ENCODE measurements around the gene GULP1. TPM values are rescaled to one million over a fixed set of nuclear protein-coding genes. Genes with fewer than 3 reads are reported as not detected.

GULP1 gene, protein sequence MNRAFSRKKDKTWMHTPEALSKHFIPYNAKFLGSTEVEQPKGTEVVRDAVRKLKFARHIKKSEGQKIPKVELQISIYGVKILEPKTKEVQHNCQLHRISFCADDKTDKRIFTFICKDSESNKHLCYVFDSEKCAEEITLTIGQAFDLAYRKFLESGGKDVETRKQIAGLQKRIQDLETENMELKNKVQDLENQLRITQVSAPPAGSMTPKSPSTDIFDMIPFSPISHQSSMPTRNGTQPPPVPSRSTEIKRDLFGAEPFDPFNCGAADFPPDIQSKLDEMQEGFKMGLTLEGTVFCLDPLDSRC
- 10 to 100 TPM; 15.3 to 26.5 TPM for total RNA-seq
- polyA plus RNA-seq (2013, experiment 1 of 2) = 67.5 TPM
- 65.5 TPM for polyA plus RNA-seq (2013, experiment 2 of 2)
- long read RNA-seq, experiment 1, partial matches to known transcripts = 1 of 7 reads
- long read RNA-seq, experiment 1, other reads (novel, unspliced or antisense) = 5 of 7 reads
- long read RNA-seq, experiment 2, transcript GULP1-206 (12 exons, 1,376 nt) = major isoform, 14 of 28 reads
- long read RNA-seq, experiment 2, partial matches to known transcripts = 2 of 28 reads
- long read RNA-seq, experiment 2, other reads (novel, unspliced or antisense) = 11 of 28 reads
- long read RNA-seq, experiment 3, transcript GULP1-201 (12 exons, 3,347 nt) = minor isoform, 30 of 152 reads
- long read RNA-seq, experiment 3, transcript GULP1-206 (12 exons, 1,376 nt) = major isoform, 43 of 152 reads
- long read RNA-seq, experiment 3, partial matches to known transcripts = 9 of 152 reads
- long read RNA-seq, experiment 3, other reads (novel, unspliced or antisense) = 64 of 152 reads
- long read RNA-seq, experiment 4, transcript GULP1-206 (12 exons, 1,376 nt) = major isoform, 5 of 14 reads
- long read RNA-seq, experiment 4, partial matches to known transcripts = 0 of 14 reads
- long read RNA-seq, experiment 4, other reads (novel, unspliced or antisense) = 4 of 14 reads

DNA sequence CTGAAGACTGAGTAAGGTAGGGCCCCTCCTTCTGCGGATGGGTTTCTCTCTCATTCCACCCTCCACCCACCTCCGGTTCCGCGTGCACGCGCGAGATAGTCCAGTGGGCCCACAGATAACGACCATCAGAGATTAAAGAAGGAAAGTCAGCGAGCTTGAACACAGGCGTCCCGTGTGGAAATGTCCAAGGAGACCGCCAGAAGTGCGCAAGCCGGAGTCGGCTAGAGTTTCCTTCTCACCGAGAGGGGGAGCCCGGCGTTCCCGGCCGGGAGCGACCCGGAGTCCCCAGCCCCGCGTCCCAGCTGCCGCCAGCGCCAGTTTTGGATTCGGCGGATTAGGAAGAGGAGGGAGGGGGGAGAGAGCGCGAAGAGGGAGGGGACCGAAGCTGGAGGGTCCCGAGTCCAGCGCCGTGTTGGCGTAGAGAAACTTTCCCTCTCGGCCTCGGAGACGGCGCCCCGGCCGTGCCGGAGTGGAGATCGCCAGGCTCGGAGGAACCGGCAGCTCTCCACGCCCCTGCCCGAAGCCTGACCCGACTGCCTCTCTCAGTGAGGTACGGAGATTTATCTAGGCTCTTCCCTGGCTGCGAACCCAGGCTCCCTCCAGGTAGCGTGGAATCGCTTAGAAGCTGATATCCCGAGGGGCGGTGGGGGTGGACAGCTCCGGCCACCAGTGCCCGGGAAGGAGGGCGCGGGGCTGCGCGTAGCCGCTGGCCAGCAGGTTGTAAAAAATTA is at the start of gene GULP1:
GULP1 (plus strand) TSS at position 258 of the 731 bp plus-strand sequence. CDS start 185,829 bp downstream, outside the sequence.
- 0% methylated on average over 16 to 61 of the region's 61 CpGs for WGBS, 2 experiments (ENCODE audit: insufficient coverage in 1 of 2, insufficient read length in 1 of 2)
- H3K36me3 Mint-ChIP-seq (ENCODE audit: low read depth) = no peaks in the 10 kb centered on the region
- H3K36me3 ChIP-seq (ENCODE audit: control insufficient read depth, insufficient read depth, low read length) = no peaks in the 10 kb centered on the region
- H3K27me3 ChIP-seq (ENCODE audit: control insufficient read depth, insufficient read depth, low read length, poor library complexity, severe bottlenecking) = peaks cover 46% of the 10 kb centered on the region
- peak within 1 kb of the TSS; percentile 83 for H3K9ac ChIP-seq (ENCODE audit: extremely low read depth, low read length, poor library complexity, severe bottlenecking)
- peak within 1 kb of the TSS; percentile 84 for H3K4me3 ChIP-seq (ENCODE audit: low read length)
- TF ChIP-seq, protein P1, sequence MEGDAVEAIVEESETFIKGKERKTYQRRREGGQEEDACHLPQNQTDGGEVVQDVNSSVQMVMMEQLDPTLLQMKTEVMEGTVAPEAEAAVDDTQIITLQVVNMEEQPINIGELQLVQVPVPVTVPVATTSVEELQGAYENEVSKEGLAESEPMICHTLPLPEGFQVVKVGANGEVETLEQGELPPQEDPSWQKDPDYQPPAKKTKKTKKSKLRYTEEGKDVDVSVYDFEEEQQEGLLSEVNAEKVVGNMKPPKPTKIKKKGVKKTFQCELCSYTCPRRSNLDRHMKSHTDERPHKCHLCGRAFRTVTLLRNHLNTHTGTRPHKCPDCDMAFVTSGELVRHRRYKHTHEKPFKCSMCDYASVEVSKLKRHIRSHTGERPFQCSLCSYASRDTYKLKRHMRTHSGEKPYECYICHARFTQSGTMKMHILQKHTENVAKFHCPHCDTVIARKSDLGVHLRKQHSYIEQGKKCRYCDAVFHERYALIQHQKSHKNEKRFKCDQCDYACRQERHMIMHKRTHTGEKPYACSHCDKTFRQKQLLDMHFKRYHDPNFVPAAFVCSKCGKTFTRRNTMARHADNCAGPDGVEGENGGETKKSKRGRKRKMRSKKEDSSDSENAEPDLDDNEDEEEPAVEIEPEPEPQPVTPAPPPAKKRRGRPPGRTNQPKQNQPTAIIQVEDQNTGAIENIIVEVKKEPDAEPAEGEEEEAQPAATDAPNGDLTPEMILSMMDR (conservative IDR thresholded peaks at IDR 0.05) = peak; percentile 89
- H3K4me3 Mint-ChIP-seq = peak within 1 kb of the TSS; percentile 84
- H3K4me1 Mint-ChIP-seq = peaks cover 24% of the 10 kb centered on the region
- peak within 1 kb of the TSS; percentile 94 for H3K27ac ChIP-seq (ENCODE audit: low read depth, low read length)
- peak within 1 kb of the TSS; percentile 96 for H3K27ac Mint-ChIP-seq
- no peaks in the 10 kb centered on the region for H3K4me1 ChIP-seq (ENCODE audit: control insufficient read depth, insufficient read depth, low read length)
- H3K9me3 Mint-ChIP-seq = no peaks in the 10 kb centered on the region
- peaks cover 5% of the 10 kb centered on the region for H3K9me3 ChIP-seq (ENCODE audit: control insufficient read depth, low read length)
- H3K27me3 Mint-ChIP-seq (ENCODE audit: insufficient read depth) = peaks cover 43% of the 10 kb centered on the region
- DNase-seq = peak; percentile 92

DNA sequence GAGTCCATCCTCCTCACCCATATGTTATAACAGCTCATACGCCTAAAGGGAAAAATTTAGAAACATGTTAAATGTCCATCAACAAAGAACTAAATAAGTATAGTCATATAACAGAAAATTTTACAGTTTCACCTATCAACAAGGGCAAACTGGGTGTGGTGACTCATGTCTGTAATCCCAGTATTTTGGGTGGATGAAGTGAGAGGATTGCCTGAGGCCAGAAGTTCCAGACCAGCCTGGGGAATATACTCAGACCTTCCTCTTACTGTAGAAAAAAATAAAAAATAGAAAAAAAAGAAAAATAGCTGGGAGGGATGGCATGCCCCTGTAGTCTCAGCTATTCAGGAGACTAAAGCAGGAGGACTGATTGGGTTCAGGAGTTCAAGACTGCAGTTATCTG is 48.3 kb upstream of the GULP1 start:
- no peaks in the 10 kb centered on the region for H3K36me3 ChIP-seq (ENCODE audit: control insufficient read depth, insufficient read depth, low read length)
- H3K9me3 ChIP-seq (ENCODE audit: control insufficient read depth, low read length) = peaks cover 11% of the 10 kb centered on the region
- WGBS, 2 experiments (ENCODE audit: insufficient coverage in 1 of 2, insufficient read length in 1 of 2) = 100% methylated on average over 1 of the region's 1 CpG; no CpG with 5 or more reads in 1 of the 2 experiments
- H3K27me3 ChIP-seq (ENCODE audit: control insufficient read depth, insufficient read depth, low read length, poor library complexity, severe bottlenecking) = no peaks in the 10 kb centered on the region
- no peak overlapping the region for H3K4me3 Mint-ChIP-seq
- no peak overlapping the region for H3K4me3 ChIP-seq (ENCODE audit: low read length)
- no peaks in the 10 kb centered on the region for H3K4me1 ChIP-seq (ENCODE audit: control insufficient read depth, insufficient read depth, low read length)
- peaks cover 2% of the 10 kb centered on the region for H3K4me1 Mint-ChIP-seq
- H3K27me3 Mint-ChIP-seq (ENCODE audit: insufficient read depth) = no peaks in the 10 kb centered on the region
- TF ChIP-seq, protein P1 (conservative IDR thresholded peaks at IDR 0.05) = no peak
- DNase-seq = no peak
- H3K27ac Mint-ChIP-seq = no peak overlapping the region
- no peak overlapping the region for H3K9ac ChIP-seq (ENCODE audit: extremely low read depth, low read length, poor library complexity, severe bottlenecking)
- H3K36me3 Mint-ChIP-seq (ENCODE audit: low read depth) = peaks cover 15% of the 10 kb centered on the region
- H3K9me3 Mint-ChIP-seq = peaks cover 18% of the 10 kb centered on the region
- H3K27ac ChIP-seq (ENCODE audit: low read depth, low read length) = no peak overlapping the region

DNA sequence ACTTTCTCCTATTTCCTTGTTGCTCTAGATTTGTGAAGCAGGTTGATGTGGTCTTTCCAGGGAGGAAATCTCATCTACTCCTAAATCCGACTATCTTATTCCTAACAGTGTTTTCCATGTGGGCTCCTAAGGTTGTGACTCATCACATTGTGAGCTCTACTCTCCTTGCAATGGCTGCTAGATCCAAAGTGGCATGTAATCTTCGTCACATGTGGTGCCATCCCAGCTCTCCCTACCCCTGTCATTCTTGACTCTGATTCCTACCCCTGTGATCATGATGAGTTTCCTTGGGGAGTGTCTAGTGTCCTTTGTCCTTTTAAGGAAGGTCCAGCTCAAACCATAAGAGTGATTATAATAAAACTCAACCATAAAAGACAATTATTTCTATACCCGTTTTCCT is 47.3 kb upstream of the GULP1 start:
- Mint-ChIP-seq H3K27me3 (ENCODE audit: insufficient read depth) (no peaks in the 10 kb centered on the region), H3K36me3 (ENCODE audit: low read depth) (peaks cover 7% of the 10 kb centered on the region), H3K27ac (no peak overlapping the region), H3K9me3 (peaks cover 8% of the 10 kb centered on the region), H3K4me1 (peaks cover 2% of the 10 kb centered on the region), H3K4me3 (no peak overlapping the region)
- 86 to 100% methylated on average over 2 to 3 of the region's 3 CpGs for WGBS, 2 experiments (ENCODE audit: insufficient coverage in 1 of 2, insufficient read length in 1 of 2)
- no peaks in the 10 kb centered on the region for H3K36me3 ChIP-seq (ENCODE audit: control insufficient read depth, insufficient read depth, low read length)
- H3K4me3 ChIP-seq (ENCODE audit: low read length) = no peak overlapping the region
- no peaks in the 10 kb centered on the region for H3K4me1 ChIP-seq (ENCODE audit: control insufficient read depth, insufficient read depth, low read length)
- peaks cover 1% of the 10 kb centered on the region for H3K9me3 ChIP-seq (ENCODE audit: control insufficient read depth, low read length)
- no peak overlapping the region for H3K27ac ChIP-seq (ENCODE audit: low read depth, low read length)
- H3K27me3 ChIP-seq (ENCODE audit: control insufficient read depth, insufficient read depth, low read length, poor library complexity, severe bottlenecking) = no peaks in the 10 kb centered on the region
- H3K9ac ChIP-seq (ENCODE audit: extremely low read depth, low read length, poor library complexity, severe bottlenecking) = no peak overlapping the region
- TF ChIP-seq, protein P1 (conservative IDR thresholded peaks at IDR 0.05) = no peak
- DNase-seq = no peak

Data from endodermal cell (in vitro differentiated cells).